M059J (cell line): ENCODE data around the gene TAF5. TPM values are rescaled to one million over a fixed set of nuclear protein-coding genes. Genes with fewer than 3 reads are reported as not detected.
"Not testable (repeated sequence)": the region's sequence is repeated elsewhere in the genome, so short reads cannot be mapped to it uniquely, and the experiment has no call there.

Experiments used
- DNase-seq: peaks from one replicate; pipeline ENCODE4 v3.0.0-alpha.2; 2012; ENCODE audit warnings: low read depth
- total RNA-seq: library from RNA; depleted of rRNA; stranded (reverse); fragments of >200 nt; shearing (Covaris generic); gene quantifications from 2 replicates; pipeline ENCODE4 v1.2.3, GENCODE V29; 2014; rRNA removed

Gene TAF5
- total RNA-seq, 1 experiment from 2014 or later = 7.6 TPM

DNA sequence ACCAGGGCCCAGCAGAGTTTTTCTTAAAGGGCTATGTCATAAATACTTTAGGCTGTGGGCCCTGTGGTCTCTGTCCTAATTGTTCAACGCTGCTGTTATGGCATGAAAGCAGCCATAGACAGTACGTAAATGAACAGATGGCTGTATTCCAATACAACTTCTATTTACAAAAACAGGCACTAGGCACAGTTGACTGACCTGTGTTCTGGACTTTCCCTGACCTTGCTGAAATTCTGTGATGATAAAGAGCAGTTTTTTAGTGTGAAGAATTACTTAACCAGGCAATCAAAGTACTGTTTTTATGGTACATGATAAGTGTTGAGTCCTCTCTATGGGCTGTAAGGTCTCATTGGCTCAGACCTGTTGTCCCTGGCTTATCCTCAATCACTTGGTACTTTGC lies 45.8 kb downstream of the TAF5 start:
- no peak for DNase-seq

GRCh38 chr10:103415581-103415980 lies 47.8 kb downstream of the TAF5 start:
- DNase-seq = no peak

DNA sequence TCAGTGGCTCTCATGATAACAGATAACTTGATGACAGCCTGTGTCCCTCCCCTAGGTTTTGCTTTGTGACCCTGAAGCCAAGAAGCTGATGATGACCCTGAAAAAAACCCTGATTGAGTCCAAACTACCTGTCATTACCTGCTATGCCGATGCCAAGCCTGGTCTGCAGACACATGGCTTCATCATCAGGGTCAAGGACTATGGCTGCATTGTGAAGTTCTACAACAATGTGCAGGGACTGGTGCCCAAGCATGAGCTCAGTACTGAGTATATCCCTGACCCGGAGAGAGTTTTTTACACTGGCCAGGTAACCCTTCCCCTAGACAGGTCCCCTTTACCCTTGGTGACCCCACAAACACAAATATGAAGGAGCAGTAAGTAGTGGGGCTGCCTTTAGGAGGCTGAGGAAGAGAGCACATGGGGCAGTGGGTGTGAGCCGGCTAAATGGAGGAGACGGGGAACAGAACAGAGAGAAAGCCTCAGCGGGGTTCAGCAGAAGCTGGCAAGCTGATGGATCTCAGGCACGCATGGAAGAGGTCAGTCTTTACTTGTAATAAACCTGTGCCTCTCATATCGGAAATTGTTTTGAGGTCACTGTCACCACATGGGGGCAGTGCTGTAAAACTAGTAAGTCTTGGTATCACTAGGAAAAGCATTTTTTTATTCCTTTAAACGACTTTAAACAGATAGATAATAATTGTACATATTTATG lies 48.8 kb downstream of the TAF5 start:
- peak; percentile 68 for DNase-seq

DNA sequence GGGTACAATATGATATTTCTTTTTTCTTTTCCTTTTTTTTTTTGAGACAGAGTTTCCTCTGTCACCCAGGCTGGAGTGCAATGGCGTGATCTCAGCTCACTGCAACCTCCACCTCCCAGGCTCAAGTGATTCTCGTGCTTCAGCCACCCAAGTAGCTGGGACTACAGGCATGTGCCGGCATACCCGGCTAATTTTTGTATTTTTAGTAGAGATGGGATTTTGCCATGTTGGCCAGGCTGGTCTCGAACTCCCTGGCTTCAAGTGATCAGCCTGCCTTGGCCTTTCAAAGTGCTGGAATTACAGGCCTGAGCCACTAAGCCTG lies 49.3 kb downstream of the TAF5 start:
- not testable (repeated sequence) for DNase-seq

GRCh38 chr10:103417601-103418000 lies 49.8 kb downstream of the TAF5 start:
- DNase-seq = no peak

DNA sequence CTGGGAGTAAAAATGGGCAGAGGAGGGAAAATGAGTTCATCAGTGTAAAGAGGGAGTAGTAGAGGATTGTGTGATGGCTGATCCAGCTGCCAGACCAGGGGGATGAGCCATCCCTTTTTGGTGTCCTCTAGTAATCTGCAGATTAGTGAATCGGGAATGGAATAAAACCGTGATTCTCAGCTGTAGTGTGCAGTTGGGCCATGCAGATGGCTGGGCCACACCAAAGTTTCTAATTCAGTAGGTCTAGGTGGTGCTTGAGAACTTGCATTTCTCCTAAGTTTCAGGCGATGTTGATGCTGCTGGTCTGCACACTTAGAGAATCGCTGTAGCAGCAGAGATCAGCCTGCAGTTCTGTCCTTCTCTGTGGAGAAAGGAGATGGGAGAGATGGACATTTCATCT lies 51.3 kb downstream of the TAF5 start:
- no peak for DNase-seq

DNA sequence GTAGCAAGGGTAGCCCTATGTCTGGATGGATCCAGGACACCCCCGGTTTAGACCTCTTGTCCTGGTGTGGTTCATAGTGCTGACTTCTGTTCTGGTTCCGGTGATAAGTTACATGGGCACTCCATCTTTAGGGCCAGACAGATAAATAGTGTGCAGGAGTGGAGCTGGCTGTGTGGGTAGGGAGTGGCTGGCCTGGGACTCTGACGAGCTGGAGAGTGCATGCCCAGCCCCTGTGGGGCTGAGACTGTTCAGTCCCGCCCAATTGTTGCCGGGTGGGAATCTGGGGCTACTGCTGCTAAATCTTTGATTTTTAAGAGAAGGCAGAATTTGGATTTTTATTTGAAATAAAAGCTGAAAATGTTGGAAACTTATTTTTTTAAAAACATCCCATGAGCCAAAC lies 56.0 kb downstream of the TAF5 start:
- DNase-seq = no peak

GRCh38 chr10:103427866-103428265 lies 60.1 kb downstream of the TAF5 start:
- no peak for DNase-seq

DNA sequence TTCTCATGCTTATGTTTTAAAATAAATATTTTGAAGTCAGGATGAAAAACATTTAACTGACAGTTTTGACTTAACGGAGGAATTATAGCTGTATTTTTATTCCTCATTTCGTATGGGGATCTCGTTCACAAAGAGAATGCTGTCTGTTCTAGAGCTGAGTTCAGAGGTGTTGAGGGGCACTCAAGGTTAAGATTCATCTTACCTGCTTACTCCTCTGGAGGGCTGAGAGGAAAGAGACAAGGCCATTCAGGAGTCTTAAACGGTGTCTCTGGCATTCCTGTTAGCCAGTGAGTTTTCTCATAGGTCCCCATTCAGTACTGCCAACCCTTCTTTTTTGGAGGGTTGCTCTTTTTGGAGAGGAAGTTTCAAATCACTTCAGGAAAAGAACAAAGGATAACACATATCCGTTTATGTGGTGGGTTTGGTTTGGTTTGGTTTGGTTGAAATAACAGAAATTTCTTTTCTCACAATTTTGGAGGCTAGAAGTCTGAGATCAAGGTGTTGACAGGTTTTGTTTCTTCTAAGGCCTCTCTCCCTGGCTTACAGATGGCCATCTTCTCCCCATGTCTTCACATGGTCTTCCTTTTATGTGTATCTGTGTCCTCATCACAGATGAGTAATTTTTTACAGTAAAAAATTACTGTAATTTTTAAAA lies 61.3 kb downstream of the TAF5 start:
- no peak for DNase-seq

GRCh38 chr10:103429647-103430046 lies 61.9 kb downstream of the TAF5 start:
- DNase-seq = no peak

DNA sequence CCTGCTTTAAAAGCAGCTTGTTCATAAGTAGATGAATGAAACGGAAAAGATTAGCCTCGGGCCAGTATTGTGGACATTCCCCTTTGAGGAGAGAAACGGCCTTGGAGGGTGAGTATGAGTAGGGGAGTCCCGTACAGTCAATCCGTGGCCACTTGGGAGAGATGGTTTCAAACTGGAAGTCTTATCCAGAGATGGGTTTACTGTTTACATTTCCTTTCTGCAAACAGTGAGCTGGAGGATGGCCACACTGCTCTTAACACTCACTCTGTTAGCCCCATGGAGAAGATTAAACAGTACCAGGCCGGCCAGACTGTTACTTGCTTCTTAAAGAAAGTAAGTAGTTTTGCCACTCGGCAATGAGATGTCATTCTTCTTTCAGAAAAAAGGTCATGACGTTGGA lies 64.1 kb downstream of the TAF5 start:
- DNase-seq = no peak

- no peak for DNase-seq
Observed at GRCh38 chr10:103433858-103434257, 66.1 kb downstream of the TAF5 start.

Other genes starting within 250 kb of the TAF5 start
- 43.8 and 71.4 TPM in 2 replicates for gene NT5C2, start 174.7 kb upstream of the TAF5 start, total RNA-seq
- 0.12 TPM in 1 of 2 replicates, not detected in the other for gene RPEL1, start 122.1 kb upstream of the TAF5 start, total RNA-seq
- not detected in 2 replicates for gene INA, start 90.8 kb upstream of the TAF5 start, total RNA-seq
- gene PCGF6, start 16.8 kb upstream of the TAF5 start, total RNA-seq = 16.8 and 26.6 TPM in 2 replicates
- 454 and 610 TPM in 2 replicates for gene ATP5MK, start 28.5 kb downstream of the TAF5 start, total RNA-seq
- gene PDCD11, start 28.6 kb downstream of the TAF5 start, total RNA-seq = 16.3 and 16.5 TPM in 2 replicates
- 33.3 and 37.7 TPM in 2 replicates for gene CALHM2, start 84.4 kb downstream of the TAF5 start, total RNA-seq
- gene CALHM1, start 90.9 kb downstream of the TAF5 start, total RNA-seq = not detected in 2 replicates
- gene CALHM3, start 111.3 kb downstream of the TAF5 start, total RNA-seq = 0.39 TPM in 1 of 2 replicates, not detected in the other
- 4.5 and 19.9 TPM in 2 replicates for gene NEURL1, start 125.7 kb downstream of the TAF5 start, total RNA-seq